Measurements from ENCODE around the gene ARHGAP44.
A peak's percentile ranks its signal among the peaks of the same experiment; 100 is the strongest.
"Not testable (repeated sequence)": the region's sequence is repeated elsewhere in the genome, so short reads cannot be mapped to it uniquely, and the experiment has no call there.

ARHGAP44 gene

DNA sequence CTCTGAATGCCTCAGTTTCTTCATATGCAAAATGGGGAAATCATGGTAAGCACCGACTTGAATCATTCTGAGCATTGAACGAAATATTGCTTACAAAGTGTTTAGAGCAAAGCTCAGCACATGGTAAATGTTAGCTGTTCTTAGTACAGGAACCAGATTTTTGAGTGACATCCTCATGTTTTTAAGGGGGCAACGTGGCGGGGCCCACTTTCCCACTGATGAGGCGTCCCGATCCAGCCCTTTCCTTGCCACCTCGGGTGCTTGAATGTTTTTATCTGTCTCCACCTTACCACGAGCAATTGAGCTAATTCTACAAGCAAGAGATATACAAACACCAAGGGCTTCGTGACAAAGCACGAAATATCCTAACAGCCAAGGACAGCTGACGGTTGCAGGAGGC, 178.7 kb downstream of the ARHGAP44 start:
- DNase-seq = no peak

DNA sequence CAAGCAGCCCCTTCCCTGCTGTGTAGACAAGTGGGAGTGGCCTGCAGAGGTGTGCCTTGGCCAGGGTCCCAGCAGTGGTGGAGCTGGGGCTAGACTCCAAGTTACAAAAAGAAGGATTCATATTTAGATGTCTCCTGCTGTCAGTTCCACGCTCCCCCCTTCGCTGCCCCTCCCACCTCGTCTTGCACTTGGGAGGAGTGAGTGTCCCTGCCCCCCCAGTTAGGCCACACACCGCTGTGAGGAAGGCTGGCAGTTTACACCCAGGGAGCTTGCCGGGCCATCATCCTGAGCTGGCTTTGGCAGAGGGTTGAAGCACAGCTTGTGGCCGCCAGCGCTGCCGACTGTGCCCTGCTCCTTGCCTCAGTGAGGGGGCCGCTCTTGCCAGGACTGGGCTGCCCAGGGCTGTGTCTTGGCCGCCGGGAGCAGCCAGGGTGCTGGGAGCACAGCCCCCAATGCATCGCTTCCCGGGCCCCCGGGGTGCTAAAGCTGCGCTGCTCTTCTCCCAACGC, 184.3 kb downstream of the ARHGAP44 start:
- peak; percentile 32 for DNase-seq

DNA sequence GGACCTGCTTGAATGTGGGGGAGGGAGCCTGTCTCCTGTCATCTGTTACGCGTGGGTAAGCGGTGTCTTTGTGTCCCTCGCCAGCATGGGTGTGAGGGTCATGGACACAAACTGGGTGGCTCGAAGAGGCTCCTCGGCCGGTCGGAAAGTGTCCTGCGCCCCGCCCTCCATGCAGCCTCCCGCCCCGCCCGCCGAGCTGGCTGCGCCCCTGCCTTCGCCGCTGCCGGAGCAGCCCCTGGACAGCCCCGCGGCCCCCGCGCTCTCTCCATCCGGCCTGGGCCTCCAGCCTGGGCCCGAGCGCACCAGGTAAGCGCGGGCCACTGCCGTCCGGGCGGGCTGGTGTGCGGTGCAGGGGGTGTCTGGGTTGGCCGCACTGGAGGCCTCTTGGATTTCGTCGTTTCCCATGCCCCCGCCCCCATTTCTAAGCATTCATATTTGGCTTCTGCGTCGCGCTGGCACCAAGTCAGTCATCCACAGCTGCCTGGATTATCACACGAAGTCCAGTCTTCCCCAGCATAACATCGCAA, 184.8 kb downstream of the ARHGAP44 start:
- no peak for DNase-seq

DNA sequence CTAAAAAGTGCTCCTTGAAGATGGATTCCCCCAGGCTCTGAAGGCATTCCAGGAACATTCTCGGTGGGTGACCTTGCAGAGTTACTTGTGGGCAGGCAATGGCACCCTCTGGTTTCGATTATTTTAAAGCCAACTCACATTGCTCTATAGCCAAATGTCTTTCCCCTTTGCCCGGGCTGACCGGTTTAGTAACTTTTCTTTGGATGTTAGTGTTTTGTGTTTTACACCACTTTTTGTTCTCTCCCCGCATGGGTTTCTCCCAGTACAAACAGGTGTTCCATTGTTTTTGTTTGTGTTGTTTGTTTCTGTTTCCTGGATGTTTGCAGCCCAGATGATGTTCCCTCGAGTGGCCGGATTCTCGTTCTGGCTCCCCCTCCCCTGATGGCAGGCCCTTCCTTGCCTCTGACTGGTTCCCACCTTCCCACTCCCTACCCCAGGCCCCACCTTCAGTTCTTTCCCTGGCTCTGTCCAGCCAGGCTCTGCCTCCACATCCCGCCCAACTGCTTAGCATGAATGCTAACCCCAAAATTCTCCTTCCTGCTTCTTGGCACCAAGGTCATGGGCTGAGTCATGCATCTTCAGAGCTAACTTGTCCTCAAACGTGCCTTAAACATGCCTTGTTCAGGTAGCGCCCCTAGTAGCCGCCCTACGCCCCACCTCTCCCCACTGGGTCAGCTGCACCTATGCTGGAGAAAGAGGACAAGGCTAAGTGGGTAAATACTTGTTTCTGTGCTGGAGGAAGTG, 187.9 kb downstream of the ARHGAP44 start:
- no peak for DNase-seq

DNA sequence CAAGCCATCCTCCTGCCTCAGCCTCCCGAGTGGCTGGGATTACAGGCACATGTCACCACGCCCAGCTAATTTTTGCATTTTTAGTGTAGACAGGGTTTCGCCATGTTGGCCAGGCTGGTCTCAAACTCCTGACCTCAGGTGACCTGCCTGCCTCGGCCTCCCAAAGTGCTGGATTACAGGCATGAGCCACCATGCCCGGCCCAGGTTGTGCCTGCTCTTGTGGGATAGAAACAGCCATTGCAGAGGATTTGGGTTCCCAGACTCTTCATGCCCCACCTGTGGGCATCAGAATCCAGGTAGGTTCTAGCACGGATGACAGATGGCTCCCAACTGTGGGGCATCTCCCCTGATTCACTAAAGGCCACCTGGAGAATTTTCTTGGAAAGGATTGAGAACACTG, 189.5 kb downstream of the ARHGAP44 start:
- DNase-seq = not testable (repeated sequence)

DNA sequence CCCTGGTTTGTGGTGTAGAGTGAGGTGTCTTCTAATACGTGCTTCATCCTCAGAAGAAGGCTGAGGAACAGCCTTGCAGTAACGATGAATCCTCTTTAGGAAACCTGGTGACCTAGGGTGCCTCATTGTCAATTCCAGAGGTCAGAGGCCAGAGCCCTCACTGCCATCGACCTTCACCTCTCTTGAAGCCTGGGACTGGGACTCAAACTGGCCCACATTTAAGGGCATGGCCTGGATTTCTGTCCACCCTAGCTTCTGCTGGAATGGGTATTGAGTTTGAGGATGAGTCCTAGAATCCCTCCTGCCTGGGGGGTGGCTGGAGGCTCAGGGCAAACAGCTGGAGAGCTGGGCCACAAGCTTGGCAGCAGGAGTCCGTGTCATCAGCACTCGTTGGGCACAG, 189.9 kb downstream of the ARHGAP44 start:
- DNase-seq = no peak

DNA sequence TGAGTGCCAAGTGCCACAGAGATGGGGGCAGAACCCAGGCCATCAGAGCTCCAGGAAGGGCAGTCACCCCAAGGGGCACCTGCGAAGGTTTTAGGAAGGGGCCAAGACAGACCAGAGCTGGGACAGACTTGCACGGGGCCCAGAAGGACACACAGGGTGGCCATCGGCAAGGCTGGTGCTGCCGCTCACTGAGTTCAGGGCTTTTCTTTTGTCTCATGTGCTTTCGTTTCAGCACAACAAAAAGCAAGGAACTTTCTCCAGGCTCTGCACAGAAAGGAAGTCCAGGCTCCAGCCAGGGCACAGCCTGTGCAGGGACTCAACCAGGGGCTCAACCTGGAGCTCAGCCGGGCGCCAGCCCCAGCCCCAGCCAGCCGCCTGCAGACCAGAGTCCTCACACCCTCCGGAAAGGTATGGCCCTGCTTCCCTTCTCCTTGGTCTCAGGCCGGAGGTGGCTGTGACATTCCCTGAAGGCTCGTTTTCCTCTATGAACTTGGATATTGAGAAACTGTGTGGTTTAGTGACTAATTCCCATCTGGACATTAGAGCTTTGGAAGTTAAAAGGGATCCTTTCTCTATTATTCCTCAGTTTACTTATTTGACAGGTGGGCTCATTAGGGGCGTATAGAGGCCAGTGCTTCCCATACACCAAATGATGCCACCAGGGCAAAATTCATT, 190.7 kb downstream of the ARHGAP44 start:
- DNase-seq = no peak

DNA sequence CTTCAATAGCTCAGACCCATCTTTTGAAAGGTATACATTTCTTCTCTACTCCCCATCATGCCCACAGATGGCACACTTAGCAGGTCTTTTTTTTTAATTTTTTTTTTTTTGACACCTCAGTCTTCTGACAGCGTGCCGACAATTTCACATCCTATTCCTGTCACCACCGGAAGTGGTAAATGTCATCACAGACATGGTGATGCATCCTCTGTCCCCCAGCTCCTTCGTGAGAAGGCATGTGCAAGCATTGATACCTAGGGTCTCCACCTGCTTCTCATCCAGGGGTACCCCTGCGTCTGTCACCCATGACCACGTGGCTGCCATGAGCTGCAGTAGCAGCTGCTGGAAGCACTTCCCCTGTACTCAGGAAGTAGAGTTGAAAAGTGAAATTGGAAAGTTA, 192.9 kb downstream of the ARHGAP44 start:
- no peak for DNase-seq

DNA sequence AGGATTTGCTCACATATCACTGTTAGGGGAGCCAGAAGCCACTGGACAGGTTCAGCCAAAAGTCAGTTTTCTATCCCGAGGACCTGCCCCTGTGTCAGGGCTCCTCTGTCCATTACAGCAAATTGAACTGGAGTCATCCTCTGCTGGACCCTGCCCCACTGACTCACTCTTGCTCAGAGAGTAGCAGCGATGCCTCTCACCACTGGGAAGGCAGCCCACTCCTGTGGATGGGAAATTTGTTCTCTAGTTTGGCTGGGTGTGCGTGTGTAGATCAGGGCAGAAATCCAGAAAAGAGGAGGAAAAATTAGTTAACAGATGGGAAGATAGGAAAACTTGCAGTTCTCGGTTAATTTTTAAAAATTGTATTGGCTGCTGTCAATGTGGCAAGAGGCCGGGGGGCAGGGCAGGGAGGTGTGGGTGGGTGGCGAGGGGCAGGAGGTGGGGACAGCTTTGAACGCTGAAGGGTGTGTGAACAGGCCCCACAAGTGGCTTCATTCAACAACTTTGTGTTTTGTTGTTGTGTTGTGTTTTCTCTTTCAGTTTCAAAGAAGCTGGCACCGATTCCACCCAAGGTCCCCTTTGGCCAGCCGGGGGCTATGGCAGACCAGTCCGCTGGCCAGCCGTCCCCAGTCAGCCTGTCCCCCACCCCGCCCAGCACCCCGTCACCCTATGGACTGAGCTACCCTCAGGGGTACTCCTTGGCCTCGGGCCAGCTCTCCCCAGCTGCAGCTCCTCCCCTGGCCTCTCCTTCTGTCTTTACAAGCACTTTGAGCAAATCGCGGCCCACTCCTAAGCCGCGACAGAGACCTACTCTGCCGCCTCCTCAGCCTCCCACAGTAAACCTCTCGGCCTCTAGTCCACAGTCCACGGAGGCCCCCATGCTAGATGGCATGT, 194.9 kb downstream of the ARHGAP44 start:
- DNase-seq = peak; percentile 58

DNA sequence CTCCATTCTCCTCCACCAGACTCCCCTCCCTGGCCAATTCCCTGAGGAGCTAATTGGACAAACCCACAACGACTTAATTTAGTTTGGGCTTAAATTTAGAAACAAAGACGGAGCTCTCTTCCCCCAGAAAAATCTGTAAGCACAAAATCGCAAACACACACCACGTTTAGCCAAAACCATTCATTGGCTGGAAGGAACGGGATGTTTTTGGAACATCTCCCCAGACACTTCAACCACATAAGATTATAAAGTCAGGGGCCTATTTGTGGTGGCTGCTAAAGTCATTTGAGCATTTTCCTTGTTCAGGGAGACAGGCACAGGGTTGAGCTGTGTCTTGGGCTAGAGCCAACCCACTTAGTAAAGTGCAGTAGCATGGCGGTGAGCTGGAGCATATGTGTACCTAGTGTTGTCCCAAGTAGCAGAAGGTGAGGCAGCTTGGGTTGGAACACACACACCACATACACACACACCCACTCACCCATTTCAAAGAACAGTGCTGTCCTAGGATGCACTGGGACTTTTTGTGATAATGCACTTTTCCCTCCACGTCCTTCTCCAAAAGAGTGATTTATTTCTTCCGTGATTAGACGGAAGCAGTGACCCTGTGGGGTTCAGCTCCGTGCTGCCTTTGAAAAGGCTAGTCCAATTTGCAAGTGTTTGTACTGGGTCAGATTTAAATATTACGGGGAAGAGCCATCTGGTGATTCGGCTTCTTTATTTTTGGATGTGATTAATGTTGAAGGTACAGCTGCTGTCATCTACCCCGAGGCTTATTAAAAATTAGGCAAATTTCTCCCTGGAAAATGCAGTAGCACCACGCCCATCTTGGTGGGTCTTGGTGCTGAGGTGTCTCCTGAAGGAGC, 196.4 kb downstream of the ARHGAP44 start:
- peak; percentile 22 for DNase-seq

DNA sequence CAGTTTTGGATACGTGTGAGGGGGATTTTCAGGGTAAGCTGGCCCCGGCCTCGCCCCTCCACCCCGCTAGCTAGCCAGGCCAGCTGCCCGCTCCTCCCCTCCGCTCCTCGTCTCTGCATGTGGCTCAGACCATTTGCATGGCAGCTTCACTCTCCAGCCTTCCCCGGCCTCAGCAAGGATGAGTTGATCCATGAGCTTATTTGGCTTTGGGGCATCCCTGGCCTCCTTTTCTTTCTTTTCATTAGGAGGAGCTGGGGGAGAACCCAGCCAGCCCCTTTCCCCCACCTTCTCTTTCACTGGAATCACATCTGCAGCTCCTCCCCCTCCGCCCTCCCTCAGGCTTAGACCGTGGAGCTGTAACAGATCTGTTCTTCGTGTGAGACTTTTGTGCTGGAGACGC, 197.8 kb downstream of the ARHGAP44 start:
- DNase-seq = no peak

DNA sequence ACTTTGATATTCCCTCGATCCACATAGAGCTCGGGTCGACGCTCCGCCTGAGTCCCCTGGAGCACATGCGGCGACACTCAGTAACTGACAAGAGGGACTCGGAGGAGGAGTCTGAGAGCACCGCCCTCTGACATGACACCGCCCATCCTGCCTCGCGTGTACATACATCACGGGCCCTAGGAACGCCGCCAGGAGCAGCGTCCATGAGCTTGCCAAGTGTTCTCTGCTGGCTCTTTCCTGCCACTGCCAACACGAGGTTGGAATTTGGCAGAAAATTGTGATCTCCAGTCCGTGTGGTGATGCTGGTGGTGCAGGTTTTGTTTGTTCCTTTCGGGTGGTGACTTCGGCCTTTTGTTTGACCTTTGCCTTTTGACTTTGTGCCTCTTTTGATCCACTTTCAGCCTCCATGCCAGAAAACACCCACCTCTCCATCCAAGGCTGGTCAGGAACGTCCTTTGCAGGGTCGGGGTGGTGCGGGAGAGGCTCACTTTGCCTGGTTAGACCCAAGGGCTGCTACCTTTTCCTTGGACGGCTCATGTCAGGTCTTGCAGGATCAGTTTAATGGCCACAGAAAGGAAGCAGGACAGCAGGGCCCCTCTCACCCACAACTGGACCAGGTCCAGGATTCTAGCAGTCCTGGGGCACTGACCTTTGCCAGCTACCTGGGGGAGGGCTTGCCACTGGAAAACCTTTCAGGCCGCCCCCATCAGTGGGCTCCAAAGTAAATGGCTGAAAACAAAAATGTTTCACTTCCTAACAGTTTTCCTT, 200.9 kb downstream of the ARHGAP44 start:
- DNase-seq = peak; percentile 13

DNA sequence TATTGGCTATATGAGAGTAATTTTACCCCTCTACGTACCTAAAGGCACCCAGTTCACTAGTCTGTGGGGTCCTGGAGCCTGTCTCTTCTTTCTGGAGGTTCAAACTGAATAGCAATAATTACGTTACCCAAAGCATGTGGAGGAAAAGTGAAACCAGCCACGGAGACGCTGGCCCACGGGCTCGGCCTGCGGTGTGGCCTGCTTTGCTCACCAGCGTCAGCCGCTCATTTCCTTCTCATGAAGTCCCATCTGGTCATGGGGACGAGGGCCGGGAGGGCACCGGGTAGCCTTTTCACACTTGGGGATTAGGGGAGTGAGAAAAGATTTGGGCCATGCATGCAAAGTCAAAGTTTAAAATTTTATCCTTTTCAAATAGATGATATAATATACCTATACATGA, 201.6 kb downstream of the ARHGAP44 start:
- DNase-seq = no peak

DNA sequence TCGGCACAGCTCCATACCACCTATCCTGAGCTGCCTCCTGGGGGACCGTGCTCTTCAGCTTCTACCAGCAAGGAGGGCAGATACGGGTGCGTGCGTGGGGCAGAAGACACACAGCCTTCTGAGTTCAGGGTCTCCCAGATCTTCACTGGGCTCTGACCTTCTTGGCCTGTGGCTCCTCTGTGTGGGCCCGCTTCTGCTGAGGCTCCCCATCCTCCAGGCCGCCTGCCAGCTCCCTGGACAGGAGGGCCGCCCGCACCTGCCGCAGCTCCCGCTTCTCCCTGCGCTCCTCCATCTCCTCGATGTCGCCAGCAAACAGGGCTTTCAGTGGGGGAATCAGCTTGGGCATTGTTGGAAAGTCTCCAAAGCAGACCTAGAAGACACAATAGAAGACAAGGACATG, 203.4 kb downstream of the ARHGAP44 start:
- DNase-seq = no peak

DNA sequence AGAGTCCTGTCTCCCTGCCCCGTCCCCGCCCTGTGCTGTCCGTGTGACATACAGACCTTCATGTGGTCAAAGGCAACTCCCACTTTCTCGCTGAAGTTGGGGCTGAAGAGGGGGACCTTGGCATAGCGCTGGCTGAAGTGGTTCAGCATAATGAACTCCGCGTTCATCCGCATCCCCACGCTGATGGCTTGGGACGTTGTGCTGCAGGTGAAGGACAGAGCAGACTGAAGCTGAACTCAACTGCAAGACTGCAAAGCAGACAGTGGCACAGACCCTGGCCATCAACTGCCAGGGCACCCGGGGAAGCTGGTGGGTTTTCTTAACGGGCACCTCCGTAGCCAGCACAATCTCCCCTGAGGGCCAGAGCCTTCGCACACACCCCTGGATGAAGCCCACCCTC, 204.3 kb downstream of the ARHGAP44 start:
- no peak for DNase-seq

DNA sequence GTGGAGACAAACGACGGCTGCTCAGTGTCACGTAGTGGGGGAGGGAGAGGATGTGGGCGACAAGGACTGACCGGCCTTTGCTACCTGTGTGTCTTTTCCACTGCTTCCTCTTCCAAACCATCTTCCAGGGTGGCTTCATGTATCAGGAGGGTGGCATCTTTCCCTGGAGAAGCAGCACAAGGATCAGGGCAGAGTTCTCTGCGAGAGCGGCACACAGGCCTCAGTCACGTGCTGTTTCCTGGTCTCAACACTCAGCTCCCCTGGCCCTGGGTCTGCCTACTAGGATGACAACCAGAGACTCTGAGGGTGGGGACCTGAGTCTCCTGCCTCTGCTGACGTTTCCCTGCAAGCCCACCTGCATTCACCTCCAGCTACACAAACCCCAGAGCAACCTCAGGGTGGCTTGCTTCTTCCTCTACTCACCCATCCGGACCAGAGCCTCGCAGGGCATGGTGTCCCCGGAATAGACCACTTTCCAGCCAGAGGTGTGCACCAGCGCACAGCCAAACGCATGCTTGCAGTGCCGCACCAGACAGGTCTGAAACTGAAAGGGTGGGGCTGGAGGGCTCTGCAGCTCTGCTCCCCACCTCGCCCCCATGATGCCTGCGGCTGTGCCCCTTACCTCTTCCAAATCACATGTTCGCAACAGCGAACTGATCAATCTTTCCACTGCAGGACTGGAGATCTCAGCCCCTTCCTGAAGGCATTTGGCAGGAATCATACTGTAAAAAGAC, 205.2 kb downstream of the ARHGAP44 start:
- no peak for DNase-seq

DNA sequence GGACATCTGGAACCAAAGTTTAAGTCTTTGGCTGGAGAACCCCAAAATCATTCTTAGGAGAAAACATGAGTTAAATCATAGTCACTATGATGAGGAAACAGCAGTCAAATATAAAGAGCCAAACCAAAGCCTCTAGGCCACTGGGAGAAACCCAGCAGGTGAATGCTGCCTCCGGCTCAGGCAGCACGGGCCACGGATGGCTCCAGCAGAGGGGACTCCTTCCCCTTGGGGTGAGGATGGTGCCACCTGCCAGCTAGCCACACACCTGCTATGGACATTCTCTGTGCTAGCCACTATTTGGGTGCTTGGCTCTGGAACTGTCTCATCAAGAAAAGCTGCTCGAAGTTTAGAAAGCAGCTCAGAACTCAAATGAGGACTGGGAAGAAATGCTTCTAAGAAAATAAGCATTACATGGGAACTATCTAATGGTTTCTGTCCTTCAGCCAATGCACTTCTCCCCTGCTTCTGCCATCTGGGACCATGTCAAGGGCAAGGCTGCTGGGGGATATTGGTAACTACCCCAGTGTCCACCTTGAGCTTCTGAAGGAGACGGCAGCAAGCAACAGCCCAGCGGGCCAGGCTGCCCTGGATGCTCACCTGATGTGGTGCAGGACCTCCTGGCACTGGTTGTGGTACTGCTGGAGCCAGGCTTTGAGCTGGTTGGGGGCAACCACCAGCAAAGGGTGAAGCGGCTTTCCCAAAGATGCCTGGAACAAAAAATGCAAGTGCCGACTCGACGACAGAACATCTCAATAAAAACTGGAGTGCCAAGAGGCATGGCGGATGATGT, 206.0 kb downstream of the ARHGAP44 start:
- no peak for DNase-seq

DNA sequence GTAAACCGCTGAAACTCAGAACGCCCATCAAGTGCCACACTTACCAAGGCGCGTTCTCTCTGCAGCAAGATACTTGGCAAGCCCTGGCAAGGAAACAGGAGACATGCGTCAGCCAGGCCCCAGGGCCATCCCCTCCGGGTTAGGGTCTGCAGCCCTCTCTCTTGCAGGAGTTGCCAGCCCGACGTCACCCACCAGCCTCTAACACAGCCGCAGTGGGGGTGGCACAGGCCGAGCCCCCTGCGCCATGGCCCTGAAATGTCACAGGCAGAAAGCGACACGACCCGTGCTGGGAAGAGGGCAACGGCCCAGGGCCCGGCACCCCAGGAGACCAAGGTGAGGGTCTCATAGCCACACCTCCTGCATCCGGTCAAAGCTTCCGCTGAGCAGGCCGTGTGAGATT, 206.6 kb downstream of the ARHGAP44 start:
- no peak for DNase-seq

DNA sequence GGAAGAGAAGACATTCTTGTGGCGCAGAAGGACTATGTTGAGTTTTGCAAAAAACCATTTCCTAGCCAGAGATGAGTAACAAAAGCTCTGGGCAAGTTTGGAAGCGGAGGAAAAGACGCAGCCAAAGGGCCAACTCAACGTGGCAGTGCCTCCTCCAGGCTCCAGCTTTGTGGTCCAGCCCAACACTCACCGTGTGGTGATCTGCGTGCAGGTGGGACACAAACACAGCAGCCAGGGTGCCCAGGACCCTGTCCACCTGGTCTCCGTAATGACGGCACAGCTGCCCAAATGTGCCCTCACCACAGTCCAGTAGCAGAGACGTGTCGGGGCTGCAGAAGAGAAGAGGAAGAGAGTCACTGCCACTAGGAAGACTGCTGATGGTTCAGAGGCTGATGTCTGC, 207.1 kb downstream of the ARHGAP44 start:
- DNase-seq = no peak

DNA sequence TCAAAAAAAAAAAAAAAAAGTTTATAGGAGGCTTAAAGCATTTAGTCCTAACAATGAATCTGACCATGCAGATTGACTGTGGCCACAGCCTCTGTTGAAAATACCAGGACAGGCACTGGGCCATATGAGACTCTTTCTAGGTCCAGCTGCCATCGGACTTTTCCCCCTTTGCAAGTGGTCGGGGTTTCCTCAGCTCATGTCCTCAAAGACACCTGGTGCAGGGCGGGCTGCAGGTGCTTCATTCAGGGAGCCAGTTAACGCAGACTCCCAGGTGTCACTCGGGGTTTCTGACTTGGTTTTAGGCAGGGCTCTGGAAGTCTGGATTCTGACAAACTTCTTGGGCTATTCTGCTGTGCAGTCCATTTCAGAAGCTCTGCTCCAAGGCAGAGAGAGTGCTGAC, 207.6 kb downstream of the ARHGAP44 start:
- DNase-seq = no peak
